A673 (cell line): ENCODE results near the gene RNF10. TPM values are rescaled to one million over a fixed set of nuclear protein-coding genes. Genes with fewer than 3 reads are reported as not detected.

Source experiments
- BruUV-seq: library from RNA; stranded (reverse); fragments of 400-500 nt; replicated peaks from 2 replicates; lab custom pipeline; 2021; lab: Mats Ljungman, UMichigan
- CTCF ChIA-PET: fragments of 300-600 bp; sonication (Branson Sonifier 250); formaldehyde crosslinking; loops from one replicate; lab custom pipeline; 2022; ENCODE audit warnings: antibody characterized with exemption; lab: Charles Lee
- POLR2A ChIA-PET: fragments of 300-600 bp; sonication (Branson Sonifier 250); formaldehyde crosslinking; loops from one replicate; lab custom pipeline; 2022; ENCODE audit warnings: antibody characterized with exemption; ENCODE audit not compliant: low non-redundant PET; lab: Charles Lee
- DNase-seq: peaks from one replicate; pipeline ENCODE4 v3.0.0-alpha.2; 2015; ENCODE audit warnings: low spot score
- H3K27ac ChIP-seq: fragments of 200-600 bp; sonication (generic); 2 replicates; pipeline ENCODE4 v1.5.1; 2016; ENCODE audit warnings: mixed run types, low read depth, mild to moderate bottlenecking, mixed read lengths, antibody characterized with exemption, low read length; ENCODE audit not compliant: poor library complexity, severe bottlenecking
- H3K27me3 ChIP-seq: fragments of 200-600 bp; sonication (generic); replicated peaks from 2 replicates; pipeline ENCODE4 v1.6.1; 2017; ENCODE audit warnings: mixed run types, low read depth, mild to moderate bottlenecking, mixed read lengths, antibody characterized with exemption, low read length; ENCODE audit not compliant: insufficient read depth, poor library complexity
- H3K36me3 ChIP-seq: fragments of 200-600 bp; sonication (generic); 2 replicates; pipeline ENCODE4 v1.6.1; 2016; ENCODE audit warnings: mixed run types, mild to moderate bottlenecking, mixed read lengths, antibody characterized with exemption, low read length; ENCODE audit not compliant: insufficient read depth, poor library complexity, severe bottlenecking
- H3K4me1 ChIP-seq: fragments of 200-600 bp; sonication (generic); 2 replicates; pipeline ENCODE4 v1.6.1; 2017; ENCODE audit warnings: mixed run types, mild to moderate bottlenecking, mixed read lengths, antibody characterized with exemption, low read length; ENCODE audit not compliant: insufficient read depth, poor library complexity, severe bottlenecking
- H3K4me3 ChIP-seq: fragments of 200-600 bp; sonication (generic); 2 replicates; pipeline ENCODE4 v1.5.1; 2016; ENCODE audit warnings: low read depth, mixed run types, mild to moderate bottlenecking, mixed read lengths, low read length; ENCODE audit not compliant: poor library complexity, severe bottlenecking
- H3K9me3 ChIP-seq: fragments of 200-600 bp; sonication (generic); 2 replicates; pipeline ENCODE4 v1.6.1; 2016; ENCODE audit warnings: mixed run types, low read depth, mild to moderate bottlenecking, mixed read lengths, antibody characterized with exemption, low read length; ENCODE audit not compliant: poor library complexity, severe bottlenecking
- CTCF ChIP-seq: fragments of 300-800, 200-600 bp; sonication (generic); conservative IDR thresholded peaks from 2 replicates; pipeline ENCODE4 v1.5.1; 2017; ENCODE audit warnings: low read depth, mild to moderate bottlenecking, antibody characterized with exemption, low read length, moderate library complexity, mixed read lengths
- EZH2 ChIP-seq: fragments of 200-600 bp; sonication (generic); IDR thresholded peaks from 2 replicates; pipeline ENCODE4 v1.6.1; 2017; ENCODE audit warnings: borderline replicate concordance, low read depth, mild to moderate bottlenecking, mixed read lengths, antibody characterized with exemption, low read length; ENCODE audit not compliant: poor library complexity, severe bottlenecking
- intact Hi-C: fragments of 100-400 bp; cut with micrococcal nuclease; formaldehyde crosslinking; loops from one replicate; pipeline ENCODE4 v1.10.0; 2022; ENCODE audit not compliant: unreplicated experiment
- total RNA-seq: library from RNA; stranded (reverse); gene quantifications from 2 replicates; pipeline ENCODE4 v1.2.3, GENCODE V29; 2021

The RNF10 gene
- total RNA-seq, 1 experiment from 2014 or later: 240 TPM

- no peaks in the 10 kb centered on the region for H3K27me3 ChIP-seq
- no peak for DNase-seq
- CTCF ChIA-PET: no interaction called here
- H3K27ac ChIP-seq: no peak overlapping the region
- H3K36me3 ChIP-seq: no peaks in the 10 kb centered on the region
- intact Hi-C loops: no loop called here
- no peaks in the 10 kb centered on the region for H3K9me3 ChIP-seq
- TF ChIP-seq EZH2 (no peak), CTCF (no peak)
- no peak overlapping the region for H3K4me3 ChIP-seq
- POLR2A ChIA-PET: no interaction called here
- H3K4me1 ChIP-seq: no peaks in the 10 kb centered on the region
- BruUV-seq: no TSS peak
Observed at GRCh38 chr12:120590741-120591407, 56.7 kb downstream of the RNF10 start.

- no TSS peak for BruUV-seq
- DNase-seq: no peak
- TF ChIP-seq EZH2 (no peak), CTCF (no peak)
- Histone ChIP-seq H3K27ac (no peak overlapping the region), H3K9me3 (no peaks in the 10 kb centered on the region), H3K4me1 (no peaks in the 10 kb centered on the region), H3K4me3 (no peak overlapping the region), H3K27me3 (no peaks in the 10 kb centered on the region), H3K36me3 (no peaks in the 10 kb centered on the region)
- ChIA-PET POLR2A (no interaction called here), CTCF (no interaction called here)
- intact Hi-C loops: no loop called here
Observed at GRCh38 chr12:120592121-120593049, 58.2 kb downstream of the RNF10 start.

GRCh38 chr12:120596901-120597300 lies 62.7 kb downstream of the RNF10 start:
- intact Hi-C loops: no loop called here
- no peak overlapping the region for H3K4me3 ChIP-seq
- no peak for DNase-seq
- no peaks in the 10 kb centered on the region for H3K9me3 ChIP-seq
- BruUV-seq: no TSS peak
- no peaks in the 10 kb centered on the region for H3K27me3 ChIP-seq
- POLR2A ChIA-PET: no interaction called here
- H3K36me3 ChIP-seq: no peaks in the 10 kb centered on the region
- no peaks in the 10 kb centered on the region for H3K4me1 ChIP-seq
- TF ChIP-seq EZH2: no peak
- no peak for TF ChIP-seq CTCF
- CTCF ChIA-PET: no interaction called here
- H3K27ac ChIP-seq: no peak overlapping the region
